Liver (tissue), 3 donors: ENCODE data around the gene SORL1.

ENCODE experiments used
- MAX ChIP-seq: IDR thresholded peaks from 2 replicates; pipeline ENCODE4 v1.6.1; 2016; ENCODE audit warnings: antibody characterized with exemption
- RAD21 ChIP-seq, 2 donors: IDR thresholded peaks; 2 replicates each; pipeline ENCODE4 v1.6.1; 2016; ENCODE audit warnings: antibody characterized with exemption in 2 of 2, mild to moderate bottlenecking in 2 of 2
- TAF1 ChIP-seq: conservative IDR thresholded peaks from 2 replicates; pipeline ENCODE4 v1.6.1; 2016; ENCODE audit warnings: antibody characterized with exemption, mild to moderate bottlenecking
- TF ChIP-seq, protein P1 (sequence below): fragments of 150-350 bp; IDR thresholded peaks from 2 replicates; pipeline ENCODE4 v1.5.1; 2017; ENCODE audit warnings: improper control_type of control experiment, low read depth, low read length; ENCODE audit not compliant: missing input control
- donor health status: healthy.
- donor health status: healthy.

DNA sequence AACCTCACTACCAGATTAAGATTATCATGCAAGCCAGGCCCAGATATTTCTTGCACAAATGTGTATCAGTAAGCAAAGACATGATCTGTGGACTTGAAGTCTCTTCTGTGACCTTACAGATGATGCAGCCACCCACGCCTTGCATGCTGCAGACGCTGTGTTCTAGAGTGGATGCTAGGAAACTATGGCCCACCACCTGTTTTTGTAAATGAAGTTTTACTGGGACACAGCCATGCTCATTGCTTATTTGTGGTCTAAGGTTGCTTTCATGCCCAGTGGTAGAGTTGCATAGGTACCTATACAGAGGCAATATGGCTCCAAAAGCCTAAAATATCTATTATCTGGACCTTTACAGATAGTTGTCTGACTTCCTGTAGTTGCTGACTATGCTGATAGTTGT is 48.2 kb downstream of the SORL1 start:
- TF ChIP-seq, protein P1, sequence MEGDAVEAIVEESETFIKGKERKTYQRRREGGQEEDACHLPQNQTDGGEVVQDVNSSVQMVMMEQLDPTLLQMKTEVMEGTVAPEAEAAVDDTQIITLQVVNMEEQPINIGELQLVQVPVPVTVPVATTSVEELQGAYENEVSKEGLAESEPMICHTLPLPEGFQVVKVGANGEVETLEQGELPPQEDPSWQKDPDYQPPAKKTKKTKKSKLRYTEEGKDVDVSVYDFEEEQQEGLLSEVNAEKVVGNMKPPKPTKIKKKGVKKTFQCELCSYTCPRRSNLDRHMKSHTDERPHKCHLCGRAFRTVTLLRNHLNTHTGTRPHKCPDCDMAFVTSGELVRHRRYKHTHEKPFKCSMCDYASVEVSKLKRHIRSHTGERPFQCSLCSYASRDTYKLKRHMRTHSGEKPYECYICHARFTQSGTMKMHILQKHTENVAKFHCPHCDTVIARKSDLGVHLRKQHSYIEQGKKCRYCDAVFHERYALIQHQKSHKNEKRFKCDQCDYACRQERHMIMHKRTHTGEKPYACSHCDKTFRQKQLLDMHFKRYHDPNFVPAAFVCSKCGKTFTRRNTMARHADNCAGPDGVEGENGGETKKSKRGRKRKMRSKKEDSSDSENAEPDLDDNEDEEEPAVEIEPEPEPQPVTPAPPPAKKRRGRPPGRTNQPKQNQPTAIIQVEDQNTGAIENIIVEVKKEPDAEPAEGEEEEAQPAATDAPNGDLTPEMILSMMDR, result no peak
- TF ChIP-seq RAD21 (IDR thresholded peaks at IDR 0.05) (no peak), MAX (no peak), TAF1 (no peak)
